Measurements from ENCODE around the gene DKK1. TPM values are rescaled to one million over a fixed set of nuclear protein-coding genes. Genes with fewer than 3 reads are reported as not detected.

The DKK1 gene
- total and polyA plus RNA-seq, 11 donors = 0.11 to 7.0 (median 0.62) TPM; not detected in 4

DNA sequence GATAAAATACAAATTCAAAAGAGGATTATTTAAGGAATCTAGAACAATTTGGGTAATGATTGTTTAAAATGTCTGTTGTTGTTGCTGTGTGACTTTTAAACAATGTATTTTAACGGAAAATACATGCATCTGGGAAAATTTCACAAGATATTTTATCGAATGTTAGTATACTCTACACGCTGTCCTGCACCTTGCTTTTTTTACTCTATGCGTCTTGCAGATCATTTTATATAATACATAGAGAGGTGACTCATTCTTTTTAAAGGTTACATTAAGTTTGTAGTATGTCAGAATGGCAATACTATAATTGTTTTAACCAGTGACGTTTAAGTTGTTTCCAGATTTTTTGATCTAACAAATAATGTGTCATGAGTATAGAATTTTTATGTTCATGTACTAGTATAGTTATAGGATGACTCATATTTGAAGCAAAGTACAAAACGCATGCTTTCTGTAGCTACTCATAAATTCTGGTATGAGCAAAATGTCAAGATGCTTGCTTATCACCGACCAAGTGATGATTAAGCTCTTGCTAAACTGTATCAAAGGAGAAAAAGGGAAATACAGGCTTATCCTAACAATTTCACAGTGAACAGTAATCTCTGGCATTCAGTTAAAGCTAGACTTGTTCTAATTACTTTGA lies 4.9 kb downstream of the DKK1 start:
- no peak overlapping the region for H3K4me3 ChIP-seq
- no peaks in the 10 kb centered on the region for H3K36me3 ChIP-seq
- H3K27ac ChIP-seq = no peak overlapping the region
- DNase-seq (no peak), ATAC-seq (no peak)
- no peak for TF ChIP-seq POLR2A (IDR thresholded peaks at IDR 0.05)
- TF ChIP-seq, protein P1, sequence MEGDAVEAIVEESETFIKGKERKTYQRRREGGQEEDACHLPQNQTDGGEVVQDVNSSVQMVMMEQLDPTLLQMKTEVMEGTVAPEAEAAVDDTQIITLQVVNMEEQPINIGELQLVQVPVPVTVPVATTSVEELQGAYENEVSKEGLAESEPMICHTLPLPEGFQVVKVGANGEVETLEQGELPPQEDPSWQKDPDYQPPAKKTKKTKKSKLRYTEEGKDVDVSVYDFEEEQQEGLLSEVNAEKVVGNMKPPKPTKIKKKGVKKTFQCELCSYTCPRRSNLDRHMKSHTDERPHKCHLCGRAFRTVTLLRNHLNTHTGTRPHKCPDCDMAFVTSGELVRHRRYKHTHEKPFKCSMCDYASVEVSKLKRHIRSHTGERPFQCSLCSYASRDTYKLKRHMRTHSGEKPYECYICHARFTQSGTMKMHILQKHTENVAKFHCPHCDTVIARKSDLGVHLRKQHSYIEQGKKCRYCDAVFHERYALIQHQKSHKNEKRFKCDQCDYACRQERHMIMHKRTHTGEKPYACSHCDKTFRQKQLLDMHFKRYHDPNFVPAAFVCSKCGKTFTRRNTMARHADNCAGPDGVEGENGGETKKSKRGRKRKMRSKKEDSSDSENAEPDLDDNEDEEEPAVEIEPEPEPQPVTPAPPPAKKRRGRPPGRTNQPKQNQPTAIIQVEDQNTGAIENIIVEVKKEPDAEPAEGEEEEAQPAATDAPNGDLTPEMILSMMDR (IDR thresholded peaks at IDR 0.05) = no peak
- intact Hi-C loops (cut with DNase I) = loop anchor here in 1 of 10 donors (10.0 kb wide), 1 partner anchor 276 kb away; no protein-coding TSS in a partner anchor
- H3K27me3 ChIP-seq = peaks cover 0 to 9% (median 4%) of the 10 kb centered on the region in 9 donors
- H3K4me1 ChIP-seq = peaks cover 0 to 14% (median 2%) of the 10 kb centered on the region in 12 donors
- 79 to 82% (median 80%) methylated on average over 7 of the region's 7 CpGs for WGBS, 4 donors
- no peaks in the 10 kb centered on the region for H3K9me3 ChIP-seq

DNA sequence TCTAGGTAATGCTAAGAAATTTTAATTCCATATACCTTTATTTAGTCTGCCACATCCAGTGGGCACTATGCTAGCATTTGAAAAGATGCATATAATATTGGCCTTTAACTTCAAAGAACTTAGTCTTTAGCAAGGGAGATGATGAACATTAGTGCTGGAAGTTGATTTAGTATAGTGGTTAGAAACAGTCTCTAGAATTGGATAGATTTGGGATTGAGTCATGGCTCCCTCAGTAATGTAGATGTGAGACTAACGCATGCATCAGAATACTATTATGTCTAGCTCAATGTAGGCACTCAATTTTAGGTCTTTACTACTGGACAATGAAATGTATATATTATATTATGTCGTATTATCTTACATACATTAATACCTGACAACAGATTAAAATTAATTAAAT lies 5.8 kb downstream of the DKK1 start:
- TF ChIP-seq, protein P1 (IDR thresholded peaks at IDR 0.05) = no peak
- TF ChIP-seq POLR2A (IDR thresholded peaks at IDR 0.05) = no peak
- H3K4me3 ChIP-seq = no peak overlapping the region
- H3K4me1 ChIP-seq = peaks cover 0 to 4% (median 0%) of the 10 kb centered on the region in 12 donors
- intact Hi-C loops (cut with DNase I) = loop anchor here in 1 of 10 donors (10.0 kb wide), 1 partner anchor 275 kb away; no protein-coding TSS in a partner anchor
- H3K9me3 ChIP-seq = no peaks in the 10 kb centered on the region
- H3K36me3 ChIP-seq = no peaks in the 10 kb centered on the region
- DNase-seq (no peak), ATAC-seq (no peak)
- H3K27me3 ChIP-seq = no peaks in the 10 kb centered on the region
- no peak overlapping the region for H3K27ac ChIP-seq
- WGBS, 4 donors = 87 to 94% (median 90%) methylated on average over 2 of the region's 2 CpGs

DNA sequence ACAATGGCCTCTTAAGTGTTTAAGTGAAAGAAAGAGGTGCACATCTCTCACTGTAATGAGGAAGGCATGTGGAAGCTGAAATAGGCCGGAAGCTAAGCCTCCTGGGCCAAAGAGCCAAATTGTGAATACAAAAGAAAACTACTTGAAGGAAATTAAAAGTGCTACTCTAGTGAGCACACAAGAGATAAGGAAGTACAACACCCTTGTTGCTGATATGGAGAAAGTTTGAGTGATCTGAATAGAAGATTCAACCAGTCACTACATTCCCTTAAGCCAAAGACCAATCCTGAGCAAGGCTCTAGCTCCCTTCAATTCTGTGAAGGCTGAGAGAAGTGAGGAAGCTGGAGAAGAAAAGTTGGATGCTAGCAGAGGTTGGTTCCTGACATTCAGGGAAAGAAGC lies 8.2 kb downstream of the DKK1 start:
- Histone ChIP-seq H3K4me1 (no peaks in the 10 kb centered on the region), H3K9me3 (no peaks in the 10 kb centered on the region), H3K27ac (no peak overlapping the region), H3K36me3 (no peaks in the 10 kb centered on the region), H3K4me3 (no peak overlapping the region), H3K27me3 (peaks cover 0 to 3% (median 0%) of the 10 kb centered on the region in 9 donors)
- no peak for TF ChIP-seq POLR2A (IDR thresholded peaks at IDR 0.05)
- TF ChIP-seq, protein P1 (IDR thresholded peaks at IDR 0.05) = no peak
- WGBS, 4 donors = 70 to 87% (median 76%) methylated on average over 1 of the region's 1 CpG
- intact Hi-C loops (cut with DNase I) = no loop called here
- DNase-seq (no peak), ATAC-seq (no peak)

DNA sequence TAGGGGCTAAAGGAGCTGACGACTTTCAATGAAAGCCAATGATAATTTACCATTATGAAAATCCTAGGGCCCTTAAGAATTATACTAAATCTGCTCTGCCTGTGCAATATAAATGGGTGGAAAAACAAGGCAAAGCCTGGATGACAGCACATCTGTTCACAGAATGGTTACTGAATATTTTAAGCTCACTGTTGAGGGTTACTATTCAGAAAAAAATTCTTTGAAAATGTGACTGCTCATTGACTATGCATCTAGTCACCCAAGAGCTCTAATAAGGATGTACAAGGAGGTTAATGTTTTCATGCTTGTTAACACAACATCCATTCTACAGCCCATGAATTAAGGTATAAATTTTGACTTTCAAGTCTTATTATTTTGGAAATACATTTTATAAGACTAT lies 8.9 kb downstream of the DKK1 start:
- TF ChIP-seq, protein P1 (IDR thresholded peaks at IDR 0.05) = no peak
- TF ChIP-seq POLR2A (IDR thresholded peaks at IDR 0.05) = no peak
- no peaks in the 10 kb centered on the region for H3K36me3 ChIP-seq
- no peaks in the 10 kb centered on the region for H3K4me1 ChIP-seq
- no peak for ATAC-seq
- DNase-seq = no peak
- intact Hi-C loops (cut with DNase I) = no loop called here
- no peak overlapping the region for H3K4me3 ChIP-seq
- H3K27ac ChIP-seq = no peak overlapping the region
- H3K27me3 ChIP-seq = peaks cover 0 to 3% (median 0%) of the 10 kb centered on the region in 9 donors
- no peaks in the 10 kb centered on the region for H3K9me3 ChIP-seq
- 88 to 100% (median 89%) methylated on average over 1 of the region's 1 CpG for WGBS, 4 donors
